Stimulated activated CD8-positive, alpha-beta memory T cell treated with anti-CD3 and anti-CD28 coated beads, Interleukin-15, amount 100 ng/mL, for 48 hours (primary cell): ENCODE data around the gene CRISP3.

Experiments used
- DNase-seq, 2 donors: peaks; one replicate each; pipeline ENCODE4 v3.0.0-alpha.2; 2020; ENCODE audit warnings: low read depth in 2 of 2

CRISP3 gene

DNA sequence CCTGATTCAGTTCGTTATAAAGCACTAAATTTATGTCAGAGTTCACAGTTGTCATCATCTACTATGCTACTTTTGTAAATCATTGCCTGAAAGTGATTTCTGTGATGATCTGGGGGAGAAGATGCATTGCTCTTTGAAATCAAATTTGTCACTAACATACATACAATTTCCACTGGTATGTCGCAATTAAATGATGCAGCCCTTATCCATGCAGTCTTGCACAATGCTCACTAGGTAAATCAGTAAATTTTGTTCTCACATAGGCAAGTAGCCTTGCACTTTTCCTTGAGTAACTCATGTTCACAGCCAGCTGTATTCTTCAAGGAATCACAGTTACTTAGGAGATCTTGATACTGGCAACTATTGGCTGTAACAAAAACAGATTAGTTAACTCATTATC, 51.7 kb downstream of the CRISP3 start:
- DNase-seq, result no peak
